ENCODE measurements around the gene TMEM138.

Gene TMEM138

GRCh38 chr11:61342207-61342803 lies 19.9 kb upstream of the TMEM138 start:
- no peak for DNase-seq

GRCh38 chr11:61343792-61344745 lies 18.1 kb upstream of the TMEM138 start:
- DNase-seq = no peak

- peak; percentile 56 for DNase-seq
These were observed 17.0 kb upstream of the TMEM138 start for GRCh38 chr11:61345170-61345610.

GRCh38 chr11:61345954-61346843 lies 16.0 kb upstream of the TMEM138 start:
- no peak for DNase-seq

- DNase-seq = no peak
These were observed 14.2 kb upstream of the TMEM138 start for GRCh38 chr11:61347916-61348461.

GRCh38 chr11:61349189-61349751 lies 12.9 kb upstream of the TMEM138 start:
- no peak for DNase-seq

- DNase-seq = no peak
These were observed 12.3 kb upstream of the TMEM138 start for GRCh38 chr11:61349916-61350315.

GRCh38 chr11:61350336-61350735 lies 11.8 kb upstream of the TMEM138 start:
- no peak for DNase-seq

GRCh38 chr11:61350803-61351202 lies 11.4 kb upstream of the TMEM138 start:
- DNase-seq = no peak

- no peak for DNase-seq
These were observed 10.1 kb upstream of the TMEM138 start for GRCh38 chr11:61352038-61352437.

GRCh38 chr11:61353131-61354067 lies 8.8 kb upstream of the TMEM138 start:
- no peak for DNase-seq

- DNase-seq = no peak
These were observed 8.0 kb upstream of the TMEM138 start for GRCh38 chr11:61354208-61354607.

- no peak for DNase-seq
These were observed 5.5 kb upstream of the TMEM138 start for GRCh38 chr11:61356706-61357105.

- no peak for DNase-seq
These were observed 4.8 kb upstream of the TMEM138 start for GRCh38 chr11:61357233-61357893.

- no peak for DNase-seq
These were observed 4.3 kb upstream of the TMEM138 start for GRCh38 chr11:61357894-61358239.

- DNase-seq = no peak
These were observed 3.6 kb upstream of the TMEM138 start for GRCh38 chr11:61358566-61358965.

GRCh38 chr11:61359516-61359915 lies 2.7 kb upstream of the TMEM138 start:
- no peak for DNase-seq

- no peak for DNase-seq
These were observed 885 bp upstream of the TMEM138 start for GRCh38 chr11:61361237-61361740.

GRCh38 chr11:61362542-61362875 lies 335 bp downstream of the TMEM138 start:
- no peak for DNase-seq

GRCh38 chr11:61364012-61364675 lies 2.0 kb downstream of the TMEM138 start:
- DNase-seq = no peak

Data from NCI-H2171 treated with DMSO at 0.1 percent for 48 hours (cell line).